Neuronal stem cell (in vitro differentiated cells): Measurements from ENCODE around the gene CCDC51.
A peak's percentile ranks its signal among the peaks of the same experiment; 100 is the strongest.

Experiments used
- DNase-seq: peaks from one replicate; pipeline ENCODE4 v3.0.0-alpha.2; 2013; ENCODE audit warnings: low spot score
- H2AFZ ChIP-seq: one replicate; pipeline ENCODE4 v1.6.1; 2013; ENCODE audit warnings: mild to moderate bottlenecking, low read length, inconsistent platforms
- H2AK5ac ChIP-seq: 2 replicates; pipeline ENCODE4 v1.6.1; 2013; ENCODE audit warnings: low read depth, mild to moderate bottlenecking, inconsistent platforms, low read length, moderate library complexity, mixed read lengths
- H2BK120ac ChIP-seq: 2 replicates; pipeline ENCODE4 v1.6.1; 2013; ENCODE audit warnings: low read depth, mild to moderate bottlenecking, inconsistent platforms, low read length, moderate library complexity, mixed read lengths
- H2BK12ac ChIP-seq: one replicate; pipeline ENCODE4 v1.6.1; 2013; ENCODE audit warnings: low read length, inconsistent platforms
- H2BK15ac ChIP-seq: 2 replicates; pipeline ENCODE4 v1.6.1; 2013; ENCODE audit warnings: mild to moderate bottlenecking, low read length, inconsistent platforms, mixed read lengths
- H2BK5ac ChIP-seq: one replicate; pipeline ENCODE4 v1.6.1; 2013; ENCODE audit warnings: inconsistent platforms, mild to moderate bottlenecking, low read length, moderate library complexity
- H3K14ac ChIP-seq: one replicate; pipeline ENCODE4 v1.6.1; 2013; ENCODE audit warnings: low read length, inconsistent platforms
- H3K18ac ChIP-seq: 2 replicates; pipeline ENCODE4 v1.6.1; 2013; ENCODE audit warnings: low read length, inconsistent platforms
- H3K23ac ChIP-seq: 2 replicates; pipeline ENCODE4 v1.6.1; 2013; ENCODE audit warnings: low read depth, mild to moderate bottlenecking, mixed read lengths, low read length, inconsistent platforms; ENCODE audit not compliant: poor library complexity
- H3K27ac ChIP-seq: replicated peaks from 3 replicates; pipeline ENCODE4 v1.5.1; 2013; ENCODE audit warnings: low read length, inconsistent platforms
- H3K27me3 ChIP-seq, 3 experiments: 2 replicates each; pipeline ENCODE4 v1.6.1; 2013; ENCODE audit warnings: low read length in 3 of 3, mild to moderate bottlenecking in 2 of 3, inconsistent platforms in 1 of 3, low read depth in 1 of 3, mixed read lengths in 1 of 3, moderate library complexity in 1 of 3; ENCODE audit not compliant: control insufficient read depth in 3 of 3, insufficient read depth in 3 of 3
- H3K36me3 ChIP-seq, 2 donors: replicated peaks in 1 of 2; 2 replicates each; pipeline ENCODE4 v1.6.1; 2013; ENCODE audit warnings: low read length in 2 of 2; ENCODE audit not compliant: control insufficient read depth in 2 of 2, insufficient read depth in 2 of 2
- H3K4ac ChIP-seq: 2 replicates; pipeline ENCODE4 v1.6.1; 2013; ENCODE audit warnings: inconsistent platforms, mild to moderate bottlenecking, low read length, moderate library complexity
- H3K4me1 ChIP-seq, 2 donors: 1 replicate in 1 of 2; 2 replicates in 1 of 2; pipeline ENCODE4 v1.6.1; 2013; ENCODE audit warnings: low read length in 2 of 2, low read depth in 1 of 2; ENCODE audit not compliant: control insufficient read depth in 2 of 2, insufficient read depth in 1 of 2
- H3K4me2 ChIP-seq: one replicate; pipeline ENCODE4 v1.6.1; 2013; ENCODE audit warnings: mild to moderate bottlenecking, low read length, inconsistent platforms; ENCODE audit not compliant: insufficient read depth, poor library complexity, severe bottlenecking
- H3K4me3 ChIP-seq, 2 donors: 2 replicates each; pipeline ENCODE4 v1.5.1; 2013; ENCODE audit warnings: low read length in 2 of 2, mild to moderate bottlenecking in 2 of 2, inconsistent platforms in 1 of 2, moderate library complexity in 1 of 2
- H3K79me1 ChIP-seq: one replicate; pipeline ENCODE4 v1.6.1; 2013; ENCODE audit warnings: low read depth, mild to moderate bottlenecking, inconsistent platforms, low read length, moderate library complexity
- H3K9ac ChIP-seq: one replicate; pipeline ENCODE4 v1.6.1; 2013; ENCODE audit warnings: mild to moderate bottlenecking, low read depth, low read length, inconsistent platforms; ENCODE audit not compliant: poor library complexity
- H3K9me3 ChIP-seq, 2 donors: replicated peaks in 1 of 2; 2 replicates each; pipeline versions ENCODE3 to v1.6.1; 2013; ENCODE audit warnings: low read length in 2 of 2, mild to moderate bottlenecking in 2 of 2, inconsistent platforms in 1 of 2, low read depth in 1 of 2, mixed read lengths in 1 of 2, moderate library complexity in 1 of 2; ENCODE audit not compliant: control insufficient read depth in 2 of 2, insufficient read depth in 1 of 2
- H4K8ac ChIP-seq: one replicate; pipeline ENCODE4 v1.6.1; 2013; ENCODE audit warnings: low read depth, mild to moderate bottlenecking, inconsistent platforms, low read length, moderate library complexity
- H4K91ac ChIP-seq: one replicate; pipeline ENCODE4 v1.6.1; 2013; ENCODE audit warnings: low read length, low read depth, mild to moderate bottlenecking, inconsistent platforms; ENCODE audit not compliant: poor library complexity
- whole genome bisulfite sequencing, 2 donors: extraction: QIAGEN DNeasy Blood & Tissue Kit; methylation state at CpG; one replicate each; pipeline ENCODE4 v1.1.7; 2013; ENCODE audit warnings: missing lambda C conversion rate in 2 of 2, mixed read lengths in 1 of 2; ENCODE audit not compliant: insufficient read length in 2 of 2, insufficient replicate concordance in 1 of 2; ENCODE audit errors: extremely low coverage in 2 of 2; 5-methylcytosine and 5-hydroxymethylcytosine counted together

Gene CCDC51

GRCh38 chr3:48417529-48418108 is 22.3 kb downstream of the CCDC51 start:
- Histone ChIP-seq H3K4ac (no peak overlapping the region), H3K27me3 (no peaks in the 10 kb centered on the region), H2BK120ac (no peak overlapping the region), H3K4me3 (no peak overlapping the region), H3K9ac (peak overlapping the region; percentile 44), H3K14ac (no peak overlapping the region), H3K23ac (no peak overlapping the region), H3K27ac (no peak overlapping the region), H2AFZ (no peak overlapping the region), H3K18ac (no peak overlapping the region), H2BK15ac (no peak overlapping the region), H3K79me1 (peaks cover 49% of the 10 kb centered on the region), H3K4me2 (no peak overlapping the region), H4K8ac (no peak overlapping the region), H4K91ac (no peak overlapping the region), H2AK5ac (no peak overlapping the region), H3K36me3 (peaks cover 96 to 99% of the 10 kb centered on the region in 2 donors), H3K4me1 (no peaks in the 10 kb centered on the region), H2BK5ac (no peak overlapping the region), H3K9me3 (no peaks in the 10 kb centered on the region), H2BK12ac (no peak overlapping the region)
- DNase-seq: no peak
- WGBS, 2 donors: no CpG with 5 or more reads among the region's 14 CpGs

GRCh38 chr3:48416546-48416945 is 23.4 kb downstream of the CCDC51 start:
- no peak overlapping the region for H2AK5ac ChIP-seq
- H3K27me3 ChIP-seq: no peaks in the 10 kb centered on the region
- no peak overlapping the region for H3K4ac ChIP-seq
- H3K9me3 ChIP-seq: no peaks in the 10 kb centered on the region
- no peak overlapping the region for H3K4me2 ChIP-seq
- H3K4me1 ChIP-seq: no peaks in the 10 kb centered on the region
- H4K8ac ChIP-seq: no peak overlapping the region
- no peak overlapping the region for H3K27ac ChIP-seq
- no peak for DNase-seq
- no peak overlapping the region for H3K9ac ChIP-seq
- no peak overlapping the region for H3K14ac ChIP-seq
- no peak overlapping the region for H3K4me3 ChIP-seq
- peaks cover 96 to 99% of the 10 kb centered on the region in 2 donors for H3K36me3 ChIP-seq
- no peak overlapping the region for H3K23ac ChIP-seq
- no peak overlapping the region for H2BK5ac ChIP-seq
- no peak overlapping the region for H3K18ac ChIP-seq
- H2BK120ac ChIP-seq: no peak overlapping the region
- no peak overlapping the region for H2BK15ac ChIP-seq
- no peak overlapping the region for H2AFZ ChIP-seq
- H2BK12ac ChIP-seq: no peak overlapping the region
- no peak overlapping the region for H4K91ac ChIP-seq
- WGBS, 2 donors: no CpG with 5 or more reads among the region's 4 CpGs
- H3K79me1 ChIP-seq: peaks cover 40% of the 10 kb centered on the region

- peaks cover 96 to 99% of the 10 kb centered on the region in 2 donors for H3K36me3 ChIP-seq
- whole genome bisulfite sequencing, 2 donors: no CpG with 5 or more reads among the region's 14 CpGs
Observed at GRCh38 chr3:48416091-48416505, 23.8 kb downstream of the CCDC51 start.

GRCh38 chr3:48415251-48415953 is 24.5 kb downstream of the CCDC51 start:
- H2BK5ac ChIP-seq: peak overlapping the region; percentile 39

More at GRCh38 chr3:48416091-48416505, 23.8 kb downstream of the CCDC51 start:
- Histone ChIP-seq H2AK5ac (no peak overlapping the region), H2BK12ac (no peak overlapping the region), H3K4me2 (no peak overlapping the region), H3K9me3 (no peaks in the 10 kb centered on the region), H3K9ac (no peak overlapping the region), H3K4ac (no peak overlapping the region), H3K27ac (no peak overlapping the region), H4K8ac (peak overlapping the region; percentile 17), H3K18ac (no peak overlapping the region), H3K14ac (no peak overlapping the region), H3K23ac (no peak overlapping the region), H4K91ac (no peak overlapping the region), H3K27me3 (no peaks in the 10 kb centered on the region), H3K79me1 (peaks cover 36% of the 10 kb centered on the region), H3K4me3 (peak overlapping the region in 1 of 2 donors; percentile 50), H2AFZ (no peak overlapping the region), H2BK120ac (no peak overlapping the region), H2BK15ac (no peak overlapping the region), H3K4me1 (no peaks in the 10 kb centered on the region), H2BK5ac (no peak overlapping the region)
- no peak for DNase-seq

More at GRCh38 chr3:48415251-48415953, 24.5 kb downstream of the CCDC51 start:
- Histone ChIP-seq H3K4me1 (no peaks in the 10 kb centered on the region), H2AFZ (no peak overlapping the region), H3K23ac (peak overlapping the region; percentile 89), H3K4me3 (peak overlapping the region in 1 of 2 donors; percentile 5), H3K27me3 (no peaks in the 10 kb centered on the region), H3K4me2 (no peak overlapping the region), H3K27ac (no peak overlapping the region), H2BK12ac (no peak overlapping the region), H3K36me3 (peaks cover 97 to 99% of the 10 kb centered on the region in 2 donors), H2BK15ac (no peak overlapping the region), H3K79me1 (peaks cover 32% of the 10 kb centered on the region), H4K8ac (peak overlapping the region; percentile 65), H3K9me3 (no peaks in the 10 kb centered on the region), H3K18ac (no peak overlapping the region), H3K9ac (no peak overlapping the region), H2BK120ac (no peak overlapping the region), H2AK5ac (no peak overlapping the region), H4K91ac (no peak overlapping the region), H3K14ac (no peak overlapping the region), H3K4ac (no peak overlapping the region)
- no CpG with 5 or more reads among the region's 24 CpGs for WGBS, 2 donors
- no peak for DNase-seq
